ENCODE results near the gene OXTR.

OXTR gene

DNA sequence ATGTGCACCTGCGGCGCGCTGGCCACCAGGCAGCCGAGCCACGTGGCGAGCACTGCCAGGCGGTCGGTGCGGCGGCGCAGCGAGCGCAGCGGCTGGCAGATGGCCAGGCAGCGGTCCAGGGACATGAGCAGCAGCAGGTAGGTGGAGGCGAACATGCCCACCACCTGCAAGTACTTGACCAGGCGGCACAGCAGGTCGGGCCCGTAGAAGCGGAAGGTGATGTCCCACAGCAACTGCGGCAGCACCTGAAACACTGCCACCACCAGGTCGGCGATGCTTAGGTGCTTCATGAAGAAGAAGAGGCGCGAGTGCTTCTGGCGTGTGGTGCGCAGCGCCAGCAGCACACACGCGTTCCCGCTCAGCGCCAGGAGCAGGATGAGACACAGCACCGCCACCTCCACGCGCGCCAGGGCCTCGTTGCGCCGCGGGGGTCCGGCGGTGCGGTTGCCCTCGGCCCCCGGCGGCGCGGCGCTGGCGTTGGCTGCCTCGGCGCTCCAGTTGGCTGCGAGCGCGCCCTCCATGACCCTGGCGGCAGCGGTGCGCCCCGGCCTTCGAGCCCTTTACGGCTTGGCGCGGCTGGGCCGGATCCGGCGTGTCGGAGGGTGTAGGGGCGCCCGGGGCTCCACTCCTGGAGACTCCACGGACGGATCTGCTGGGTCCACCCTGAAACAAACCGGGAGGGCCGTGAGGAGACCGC lies 1.6 kb downstream of the OXTR start:
- FAIRE-seq: no peak
- DNase-seq (ENCODE audit: insufficient read length, low spot score): no peak

DNA sequence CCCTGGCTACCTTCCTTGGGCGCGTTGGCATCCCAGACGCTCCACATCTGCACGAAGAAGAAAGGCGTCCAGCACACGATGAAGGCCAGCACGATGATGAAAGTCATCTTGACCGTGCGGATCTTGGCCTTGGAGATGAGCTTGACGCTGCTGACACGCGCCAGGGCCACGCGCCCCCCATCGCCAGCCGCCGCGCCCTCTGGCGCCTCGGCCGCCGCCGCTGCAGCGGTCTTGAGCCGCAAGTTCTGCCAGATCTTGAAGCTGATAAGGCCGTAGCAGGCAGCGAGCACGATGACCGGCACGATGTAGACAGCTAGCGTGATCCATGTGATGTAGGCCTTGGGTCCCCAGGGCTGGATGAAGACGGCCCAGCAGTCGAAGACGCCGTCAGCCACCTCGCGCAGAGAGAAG lies 2.2 kb downstream of the OXTR start:
- no peak for TF ChIP-seq CTCF (IDR thresholded peaks at IDR 0.05; ENCODE audit: insufficient read depth, missing control alignments)
- DNase-seq (ENCODE audit: insufficient read length, low spot score) (no peak), FAIRE-seq (no peak)

More for the DNA sequence above, 1.6 kb downstream of the OXTR start:
- TF ChIP-seq CTCF (IDR thresholded peaks at IDR 0.05; ENCODE audit: insufficient read depth, missing control alignments): no peak

GRCh38 chr3:8766148-8766547 lies 3.3 kb downstream of the OXTR start:
- no peak for TF ChIP-seq CTCF (IDR thresholded peaks at IDR 0.05; ENCODE audit: insufficient read depth, missing control alignments)
- no peak for DNase-seq (ENCODE audit: insufficient read length, low spot score)
- FAIRE-seq: no peak

- DNase-seq (ENCODE audit: insufficient read length, low spot score): no peak
- TF ChIP-seq CTCF (IDR thresholded peaks at IDR 0.05; ENCODE audit: insufficient read depth, missing control alignments): no peak
- FAIRE-seq: no peak
Measured at GRCh38 chr3:8765528-8765927, 3.9 kb downstream of the OXTR start.

DNA sequence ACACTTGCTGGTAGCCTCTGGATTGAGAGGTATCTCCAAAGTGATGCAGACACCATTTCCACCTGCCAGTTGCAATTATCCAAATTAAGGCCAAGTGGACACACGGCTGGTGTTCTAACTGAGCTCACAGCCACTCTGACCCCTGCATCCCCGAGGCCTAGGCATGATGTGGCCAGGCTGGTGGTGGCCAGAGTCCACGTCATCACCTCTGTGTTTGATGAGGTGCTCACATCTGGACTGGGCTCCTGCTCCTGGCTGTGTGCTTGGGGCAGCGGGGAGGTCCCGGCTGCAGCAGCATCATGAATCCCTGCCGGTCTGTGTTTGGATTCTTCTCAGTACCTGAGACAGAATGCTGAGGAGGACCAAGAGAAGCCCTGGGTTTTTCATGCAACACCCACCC lies 4.9 kb downstream of the OXTR start:
- no peak for FAIRE-seq
- no peak for TF ChIP-seq CTCF (IDR thresholded peaks at IDR 0.05; ENCODE audit: insufficient read depth, missing control alignments)
- DNase-seq (ENCODE audit: insufficient read length, low spot score): no peak

DNA sequence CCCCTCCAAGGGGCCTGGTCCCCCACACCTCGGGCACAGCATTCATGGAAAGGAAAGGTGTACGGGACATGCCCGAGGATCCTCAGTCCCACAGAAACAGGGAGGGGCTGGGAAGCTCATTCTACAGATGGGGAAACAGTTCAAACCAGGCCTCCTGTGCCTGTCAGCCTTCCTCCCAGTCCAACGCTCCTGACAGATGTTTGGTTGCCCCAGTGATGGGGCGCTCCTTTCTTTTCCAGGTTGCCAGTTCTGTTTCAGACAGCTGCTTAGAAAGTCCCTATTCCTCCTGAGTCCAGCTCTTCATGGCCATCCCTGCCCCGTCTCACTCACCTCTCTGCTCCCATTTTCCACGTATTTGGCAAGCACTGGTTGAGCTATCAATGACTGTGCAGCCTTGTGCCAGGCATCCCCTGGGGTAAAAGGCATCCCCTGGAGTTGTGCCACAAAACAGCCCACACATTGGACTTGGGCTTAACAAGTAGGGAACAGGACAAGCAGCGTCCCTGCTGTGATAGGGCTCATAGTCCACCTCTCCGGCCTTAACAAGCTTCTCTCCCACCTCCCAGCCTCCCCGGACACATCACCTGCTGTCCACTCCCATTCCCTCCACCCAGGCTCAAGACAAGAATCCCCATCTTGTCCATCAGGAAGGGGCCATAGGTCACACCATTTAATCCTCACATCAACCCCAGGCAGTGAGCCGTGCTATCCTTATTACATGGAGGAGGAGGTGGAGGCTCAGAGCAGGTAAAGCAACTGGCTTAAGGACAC lies 6.6 kb downstream of the OXTR start:
- DNase-seq (ENCODE audit: insufficient read length, low spot score) (no peak), FAIRE-seq (no peak)
- no peak for TF ChIP-seq CTCF (IDR thresholded peaks at IDR 0.05; ENCODE audit: insufficient read depth, missing control alignments)

- DNase-seq (ENCODE audit: insufficient read length, low spot score) (no peak), FAIRE-seq (no peak)
- TF ChIP-seq CTCF (IDR thresholded peaks at IDR 0.05; ENCODE audit: insufficient read depth, missing control alignments): no peak
Measured at GRCh38 chr3:8761866-8762265, 7.5 kb downstream of the OXTR start.
